NCI-H2107 treated with DMSO at 0.1 percent for 48 hours (cell line): ENCODE measurements around the gene ST3GAL3.

Experiments used
- DNase-seq: peaks from one replicate; lab custom pipeline; 2025; ENCODE audit not compliant: unreplicated experiment; lab: John Stamatoyannopoulos, UW

ST3GAL3 gene

GRCh38 chr1:43786201-43786958, 79.0 kb downstream of the ST3GAL3 start:
- DNase-seq, result no peak

GRCh38 chr1:43786960-43787359, 79.6 kb downstream of the ST3GAL3 start:
- no peak for DNase-seq

GRCh38 chr1:43789604-43790550, 82.5 kb downstream of the ST3GAL3 start:
- DNase-seq, result no peak

GRCh38 chr1:43791243-43791642, 83.9 kb downstream of the ST3GAL3 start:
- DNase-seq, result no peak

GRCh38 chr1:43796111-43796581, 88.8 kb downstream of the ST3GAL3 start:
- peak; percentile 18 for DNase-seq

- no peak for DNase-seq
These were observed 90.6 kb downstream of the ST3GAL3 start for GRCh38 chr1:43797891-43798290.

GRCh38 chr1:43799656-43800635, 92.6 kb downstream of the ST3GAL3 start:
- no peak for DNase-seq

GRCh38 chr1:43800771-43801170, 93.4 kb downstream of the ST3GAL3 start:
- DNase-seq, result no peak

- DNase-seq, result no peak
These were observed 93.9 kb downstream of the ST3GAL3 start for GRCh38 chr1:43801203-43801602.

GRCh38 chr1:43802356-43802980, 95.1 kb downstream of the ST3GAL3 start:
- DNase-seq, result peak; percentile 7

GRCh38 chr1:43803105-43803504, 95.8 kb downstream of the ST3GAL3 start:
- no peak for DNase-seq

GRCh38 chr1:43803646-43804045, 96.3 kb downstream of the ST3GAL3 start:
- DNase-seq, result no peak

- no peak for DNase-seq
These were observed 97.2 kb downstream of the ST3GAL3 start for GRCh38 chr1:43804569-43804968.

- DNase-seq, result no peak
These were observed 98.0 kb downstream of the ST3GAL3 start for GRCh38 chr1:43805340-43805739.

GRCh38 chr1:43806183-43806582, 98.8 kb downstream of the ST3GAL3 start:
- no peak for DNase-seq

GRCh38 chr1:43809097-43809673, 101.8 kb downstream of the ST3GAL3 start:
- DNase-seq, result no peak

GRCh38 chr1:43812579-43812978, 105.2 kb downstream of the ST3GAL3 start:
- DNase-seq, result no peak

GRCh38 chr1:43814401-43814800, 107.1 kb downstream of the ST3GAL3 start:
- DNase-seq, result peak; percentile 22

GRCh38 chr1:43817304-43817939, 110.1 kb downstream of the ST3GAL3 start:
- no peak for DNase-seq
